Endothelial cell of umbilical vein (primary cell): ENCODE results near the gene NRG3. TPM values are rescaled to one million over a fixed set of nuclear protein-coding genes. Genes with fewer than 3 reads are reported as not detected.

Experiments
- BruUV-seq: library from RNA; stranded (reverse); fragments of 400-500 nt; replicated peaks from 2 replicates; lab custom pipeline; 2021; lab: Mats Ljungman, UMichigan
- CTCF ChIA-PET: fragments of 300-600, 350-600 bp; sonication (Branson Sonifier 250); formaldehyde crosslinking; loops from one replicate; lab custom pipeline; 2021; ENCODE audit warnings: antibody characterized with exemption, inconsistent platforms; lab: Charles Lee
- POLR2A ChIA-PET: fragments of 300-600, 350-600 bp; sonication (Branson Sonifier 250); formaldehyde crosslinking; loops from one replicate; lab custom pipeline; 2021; ENCODE audit warnings: antibody characterized with exemption, inconsistent platforms; lab: Charles Lee
- DNase-seq: peaks from one replicate; pipeline ENCODE4 v3.0.0-alpha.2; 2011; ENCODE audit warnings: low read depth, low spot score
- FAIRE-seq: peaks from 2 replicates; lab custom pipeline; 2011; peaks lifted over from hg19 to GRCh38; lab: Jason Lieb, UNC
- H2AFZ ChIP-seq: 2 replicates; pipeline ENCODE4 v1.6.0; 2012; ENCODE audit warnings: low read depth, low read length, control low read depth, inconsistent platforms
- H3K27ac ChIP-seq: 2 replicates; pipeline ENCODE4 v1.5.1; 2011; ENCODE audit warnings: low read depth, mild to moderate bottlenecking, control low read depth, low read length, moderate library complexity; ENCODE audit not compliant: insufficient read depth
- H3K27me3 ChIP-seq, 2 experiments: 2 replicates each; pipeline versions ENCODE4 v1.6.0 to v1.6.1; 2011; ENCODE audit warnings: low read length in 2 of 2, mixed read lengths in 1 of 2; ENCODE audit not compliant: control insufficient read depth in 2 of 2, insufficient read depth in 2 of 2
- H3K36me3 ChIP-seq, 2 experiments: 2 replicates in 1 of 2; 3 replicates in 1 of 2; pipeline ENCODE4 v1.5.1; 2011; ENCODE audit warnings: low read length in 2 of 2, mild to moderate bottlenecking in 1 of 2, moderate library complexity in 1 of 2; ENCODE audit not compliant: control insufficient read depth in 2 of 2, insufficient read depth in 2 of 2; ENCODE audit errors: extremely low read depth in 1 of 2
- H3K4me1 ChIP-seq: 3 replicates; pipeline ENCODE4 v1.5.1; 2011; ENCODE audit warnings: mild to moderate bottlenecking, low read length; ENCODE audit not compliant: control insufficient read depth, insufficient read depth; ENCODE audit errors: extremely low read depth
- H3K4me2 ChIP-seq: 2 replicates; pipeline ENCODE4 v1.6.1; 2011; ENCODE audit warnings: low read length, control low read depth, mixed read lengths; ENCODE audit not compliant: insufficient read depth
- H3K4me3 ChIP-seq, 3 experiments: fragments of 200-600 bp in 1 of 3; sonication (generic), shearing (Covaris generic) in 1 of 3; replicated peaks in 1 of 3; 2 replicates each; pipeline ENCODE4 v1.5.1; 2011 to 2016; ENCODE audit warnings: control low read depth in 3 of 3, low read length in 3 of 3, mild to moderate bottlenecking in 2 of 3, inconsistent platforms in 1 of 3, low read depth in 1 of 3, moderate library complexity in 1 of 3; ENCODE audit not compliant: insufficient read depth in 1 of 3
- H3K79me2 ChIP-seq: 2 replicates; pipeline ENCODE4 v1.6.0; 2012; ENCODE audit warnings: low read length, inconsistent platforms; ENCODE audit not compliant: control insufficient read depth, insufficient read depth
- H3K9ac ChIP-seq: replicated peaks from 2 replicates; pipeline ENCODE3; 2011; ENCODE audit warnings: low read length, control low read depth; ENCODE audit not compliant: insufficient read depth; ENCODE audit errors: extremely low read depth
- H3K9me1 ChIP-seq: replicated peaks from 3 replicates; pipeline ENCODE4 v1.6.0; 2011; ENCODE audit warnings: mild to moderate bottlenecking, low read length; ENCODE audit not compliant: control insufficient read depth, insufficient read depth; ENCODE audit errors: extremely low read depth
- H3K9me3 ChIP-seq: replicated peaks from 2 replicates; pipeline ENCODE4 v1.5.1; 2012; ENCODE audit warnings: low read length, inconsistent platforms; ENCODE audit not compliant: control insufficient read depth, insufficient read depth
- H4K20me1 ChIP-seq: replicated peaks from 2 replicates; pipeline ENCODE3; 2011; ENCODE audit warnings: mild to moderate bottlenecking, low read length; ENCODE audit not compliant: control insufficient read depth, insufficient read depth; ENCODE audit errors: extremely low read depth
- EZH2 ChIP-seq: IDR thresholded peaks from 2 replicates; pipeline ENCODE4 v1.6.1; 2012; ENCODE audit warnings: borderline replicate concordance, low read depth, mild to moderate bottlenecking, moderate library complexity, low read length, inconsistent platforms; ENCODE audit not compliant: severe bottlenecking
- FOS ChIP-seq: IDR thresholded peaks from 2 replicates; pipeline ENCODE4 v1.6.1; 2011; ENCODE audit warnings: mild to moderate bottlenecking, low read length, moderate library complexity, borderline replicate concordance; ENCODE audit not compliant: insufficient read depth
- GATA2 ChIP-seq: IDR thresholded peaks from 2 replicates; pipeline ENCODE4 v1.7.0; 2011; ENCODE audit warnings: low read depth, mild to moderate bottlenecking, moderate library complexity, mixed read lengths, low read length; ENCODE audit not compliant: insufficient read length, insufficient read depth
- JUN ChIP-seq: IDR thresholded peaks from 2 replicates; pipeline ENCODE4 v1.6.1; 2011; ENCODE audit warnings: borderline replicate concordance, low read depth; ENCODE audit not compliant: insufficient read length, insufficient read depth
- MYC ChIP-seq: IDR thresholded peaks from one replicate; pipeline ENCODE4 v1.6.1; 2011; ENCODE audit warnings: mild to moderate bottlenecking, low read depth, low read length
- POLR2A ChIP-seq: IDR thresholded peaks from 2 replicates; pipeline ENCODE4 v1.6.1; 2012; ENCODE audit warnings: low read depth, mild to moderate bottlenecking, control low read depth, low read length
- POLR2AphosphoS5 ChIP-seq: IDR thresholded peaks from 2 replicates; pipeline ENCODE4 v1.6.1; 2012; ENCODE audit warnings: low read depth, mild to moderate bottlenecking, control low read depth, low read length, moderate library complexity; ENCODE audit not compliant: insufficient read depth
- dilution Hi-C: fragments of 300-500 bp; cut with MboI; formaldehyde crosslinking; loops from one replicate; pipeline ENCODE4 v1.15.0; 2019; ENCODE audit warnings: low sequenced_read_pairs; ENCODE audit not compliant: extremely low pct_ligation_motif_present
- intact Hi-C: fragments of 100-400 bp; cut with micrococcal nuclease; formaldehyde crosslinking; loops from one replicate; pipeline ENCODE4 v1.10.0; 2022
- polyA plus RNA-seq, 4 experiments: library from polyadenylated mRNA; depleted of rRNA in 3 of 4; stranded (reverse) in 3 of 4; unstranded in 1 of 4; fragments of >200 nt; gene quantifications; 2 replicates each; pipeline versions ENCODE4 v1.2.1 to v1.2.3, GENCODE V29; 2011 to 2012; ENCODE audit warnings: missing spikeins in 1 of 4
- total RNA-seq: library from RNA; stranded (reverse); gene quantifications from 2 replicates; pipeline ENCODE4 v1.2.3, GENCODE V29; 2021
- TF ChIP-seq, protein P1 (sequence below), 2 donors: IDR thresholded peaks; 1 replicate in 1 of 2; 2 replicates in 1 of 2; pipeline ENCODE4 v1.5.1; 2011; ENCODE audit warnings: low read length in 2 of 2, mild to moderate bottlenecking in 2 of 2, moderate library complexity in 2 of 2, control low read depth in 1 of 2, inconsistent platforms in 1 of 2, low read depth in 1 of 2; ENCODE audit not compliant: insufficient read depth in 1 of 2; ENCODE audit errors: extremely low read depth in 1 of 2
- TF ChIP-seq, protein P2 (sequence below): IDR thresholded peaks from 2 replicates; pipeline ENCODE4 v1.6.1; 2011; ENCODE audit not compliant: insufficient read depth, insufficient read length

NRG3 gene
- total and polyA plus RNA-seq, 2 donors (not counting 3 experiments of a cell fraction or from before 2014, with no cell fraction given), result 1.9 to 3.9 TPM

DNA sequence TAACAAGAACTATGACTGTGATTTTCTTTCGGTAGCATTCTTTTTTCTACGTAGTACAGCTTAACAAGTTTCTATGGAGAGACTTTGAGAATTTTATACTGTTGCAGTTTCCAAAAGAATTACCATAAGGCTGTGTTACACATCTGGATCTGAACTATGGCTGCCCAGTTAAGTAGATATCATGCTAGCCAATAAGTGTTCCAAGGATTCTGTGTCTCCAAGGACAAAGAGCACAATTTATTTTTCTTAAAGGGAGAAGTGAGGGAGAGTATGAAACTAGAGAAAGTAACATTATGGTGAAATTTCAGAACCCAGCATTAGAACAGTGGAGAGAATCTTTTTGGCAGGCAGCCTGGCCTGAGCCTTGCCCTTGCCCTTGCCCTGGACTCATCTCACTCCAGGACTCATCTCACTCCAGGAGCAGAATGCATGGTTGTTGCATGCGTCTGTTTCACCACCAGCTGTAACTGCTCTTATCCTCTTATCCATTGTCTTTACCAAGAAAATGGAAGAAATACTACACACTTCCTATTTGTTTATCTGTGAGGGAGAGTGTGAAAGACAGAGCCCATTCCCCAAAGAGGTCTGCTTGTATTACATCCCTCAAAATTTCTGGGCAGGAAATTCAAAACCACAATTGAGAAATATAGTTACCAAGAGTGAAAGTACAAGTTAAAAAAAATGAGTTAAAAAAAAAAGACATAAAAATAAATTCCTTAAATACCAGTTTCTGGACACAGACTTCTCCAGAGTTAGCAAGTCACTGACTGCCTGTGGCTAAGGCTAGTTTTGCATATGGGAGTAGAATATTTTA lies 1067.5 kb downstream of the NRG3 start:
- H3K79me2 ChIP-seq, result no peaks in the 10 kb centered on the region
- FAIRE-seq (no peak), DNase-seq (no peak)
- H3K9ac ChIP-seq, result no peak overlapping the region
- H3K4me3 ChIP-seq, result no peak overlapping the region
- dilution Hi-C loops, result no loop called here
- CTCF ChIA-PET, result no interaction called here
- no peak overlapping the region for H2AFZ ChIP-seq
- intact Hi-C loops, result no loop called here
- BruUV-seq, result no TSS peak
- H3K27ac ChIP-seq, result no peak overlapping the region
- TF ChIP-seq JUN (no peak), FOS (no peak), POLR2AphosphoS5 (no peak), EZH2 (no peak), POLR2A (no peak), MYC (no peak), GATA2 (no peak)
- TF ChIP-seq, protein P1, sequence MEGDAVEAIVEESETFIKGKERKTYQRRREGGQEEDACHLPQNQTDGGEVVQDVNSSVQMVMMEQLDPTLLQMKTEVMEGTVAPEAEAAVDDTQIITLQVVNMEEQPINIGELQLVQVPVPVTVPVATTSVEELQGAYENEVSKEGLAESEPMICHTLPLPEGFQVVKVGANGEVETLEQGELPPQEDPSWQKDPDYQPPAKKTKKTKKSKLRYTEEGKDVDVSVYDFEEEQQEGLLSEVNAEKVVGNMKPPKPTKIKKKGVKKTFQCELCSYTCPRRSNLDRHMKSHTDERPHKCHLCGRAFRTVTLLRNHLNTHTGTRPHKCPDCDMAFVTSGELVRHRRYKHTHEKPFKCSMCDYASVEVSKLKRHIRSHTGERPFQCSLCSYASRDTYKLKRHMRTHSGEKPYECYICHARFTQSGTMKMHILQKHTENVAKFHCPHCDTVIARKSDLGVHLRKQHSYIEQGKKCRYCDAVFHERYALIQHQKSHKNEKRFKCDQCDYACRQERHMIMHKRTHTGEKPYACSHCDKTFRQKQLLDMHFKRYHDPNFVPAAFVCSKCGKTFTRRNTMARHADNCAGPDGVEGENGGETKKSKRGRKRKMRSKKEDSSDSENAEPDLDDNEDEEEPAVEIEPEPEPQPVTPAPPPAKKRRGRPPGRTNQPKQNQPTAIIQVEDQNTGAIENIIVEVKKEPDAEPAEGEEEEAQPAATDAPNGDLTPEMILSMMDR (IDR thresholded peaks at IDR 0.05; ENCODE audit: extremely low read depth in 1 of 2, insufficient read depth in 1 of 2, low read depth in 1 of 2, low read length in 2 of 2), result no peak
- TF ChIP-seq, protein P2, sequence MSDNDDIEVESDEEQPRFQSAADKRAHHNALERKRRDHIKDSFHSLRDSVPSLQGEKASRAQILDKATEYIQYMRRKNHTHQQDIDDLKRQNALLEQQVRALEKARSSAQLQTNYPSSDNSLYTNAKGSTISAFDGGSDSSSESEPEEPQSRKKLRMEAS, result no peak
- no peaks in the 10 kb centered on the region for H3K27me3 ChIP-seq
- H4K20me1 ChIP-seq, result no peaks in the 10 kb centered on the region
- H3K36me3 ChIP-seq, result no peaks in the 10 kb centered on the region
- H3K9me1 ChIP-seq, result no peaks in the 10 kb centered on the region
- H3K4me2 ChIP-seq, result no peak overlapping the region
- H3K4me1 ChIP-seq, result no peaks in the 10 kb centered on the region
- POLR2A ChIA-PET, result no interaction called here
- no peaks in the 10 kb centered on the region for H3K9me3 ChIP-seq
